AG04450 (cell line): ENCODE measurements around the gene NUBP1. TPM values are rescaled to one million over a fixed set of nuclear protein-coding genes. Genes with fewer than 3 reads are reported as not detected.

Source experiments
- CTCF ChIA-PET: fragments of 300-600, 350-600 bp; formaldehyde crosslinking; extraction: SDS; loops from one replicate; lab custom pipeline; 2022; ENCODE audit warnings: antibody characterized with exemption, inconsistent platforms; lab: Charles Lee
- POLR2A ChIA-PET: fragments of 350-600 bp; formaldehyde crosslinking; extraction: SDS; loops from one replicate; lab custom pipeline; 2021; ENCODE audit warnings: antibody characterized with exemption, inconsistent platforms; lab: Yijun Ruan, JAX
- DNase-seq: peaks from one replicate; pipeline ENCODE4 v3.0.0-alpha.2; 2011; ENCODE audit warnings: low read depth, low spot score
- H3K27ac ChIP-seq: one replicate; pipeline ENCODE4 v1.5.1; 2012; ENCODE audit warnings: low read depth, low read length, control low read depth
- H3K27me3 ChIP-seq: one replicate; pipeline ENCODE4 v1.6.0; 2012; ENCODE audit warnings: low read length; ENCODE audit not compliant: control insufficient read depth, insufficient read depth
- H3K4me3 ChIP-seq: 2 replicates; pipeline ENCODE4 v1.5.1; 2011; ENCODE audit warnings: mild to moderate bottlenecking, low read depth, low read length, control low read depth
- H3K9me3 ChIP-seq: 2 replicates; pipeline ENCODE4 v1.5.1; 2012; ENCODE audit warnings: low read length; ENCODE audit not compliant: control insufficient read depth, insufficient read depth
- polyA plus RNA-seq: library from polyadenylated mRNA; depleted of rRNA; stranded (reverse); fragments of >200 nt; gene quantifications from 2 replicates; pipeline ENCODE4 v1.2.3, GENCODE V29; 2011
- TF ChIP-seq, protein P1 (sequence below): IDR thresholded peaks from 2 replicates; pipeline ENCODE4 v1.5.1; 2011; ENCODE audit warnings: low read depth, low read length, control low read depth, inconsistent platforms

Gene NUBP1
- polyA plus RNA-seq, 1 experiment = 23.0 TPM

DNA sequence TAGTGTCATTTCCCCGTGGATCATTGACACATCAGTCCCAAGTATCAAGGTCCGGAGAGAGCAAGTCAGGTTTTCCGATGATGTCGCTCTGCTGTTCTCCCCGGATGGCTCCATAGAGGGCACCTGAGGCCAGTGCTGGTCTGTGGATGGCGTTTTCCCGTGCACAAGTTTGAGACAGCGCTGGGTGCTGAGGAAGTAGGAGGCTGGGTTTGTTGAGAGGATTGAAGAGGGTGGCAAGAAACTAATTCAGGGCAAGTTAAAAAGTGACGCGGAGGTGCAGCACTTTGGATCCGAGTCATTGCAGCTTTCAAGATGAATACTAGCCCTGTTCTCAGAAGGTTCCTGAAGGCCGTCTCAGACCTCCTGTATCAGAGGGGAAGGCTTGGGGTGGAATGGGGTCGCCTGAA lies 7.7 kb downstream of the NUBP1 start:
- DNase-seq = no peak
- Histone ChIP-seq H3K27ac (no peak overlapping the region), H3K9me3 (no peaks in the 10 kb centered on the region), H3K27me3 (no peaks in the 10 kb centered on the region), H3K4me3 (no peak overlapping the region)
- TF ChIP-seq, protein P1, sequence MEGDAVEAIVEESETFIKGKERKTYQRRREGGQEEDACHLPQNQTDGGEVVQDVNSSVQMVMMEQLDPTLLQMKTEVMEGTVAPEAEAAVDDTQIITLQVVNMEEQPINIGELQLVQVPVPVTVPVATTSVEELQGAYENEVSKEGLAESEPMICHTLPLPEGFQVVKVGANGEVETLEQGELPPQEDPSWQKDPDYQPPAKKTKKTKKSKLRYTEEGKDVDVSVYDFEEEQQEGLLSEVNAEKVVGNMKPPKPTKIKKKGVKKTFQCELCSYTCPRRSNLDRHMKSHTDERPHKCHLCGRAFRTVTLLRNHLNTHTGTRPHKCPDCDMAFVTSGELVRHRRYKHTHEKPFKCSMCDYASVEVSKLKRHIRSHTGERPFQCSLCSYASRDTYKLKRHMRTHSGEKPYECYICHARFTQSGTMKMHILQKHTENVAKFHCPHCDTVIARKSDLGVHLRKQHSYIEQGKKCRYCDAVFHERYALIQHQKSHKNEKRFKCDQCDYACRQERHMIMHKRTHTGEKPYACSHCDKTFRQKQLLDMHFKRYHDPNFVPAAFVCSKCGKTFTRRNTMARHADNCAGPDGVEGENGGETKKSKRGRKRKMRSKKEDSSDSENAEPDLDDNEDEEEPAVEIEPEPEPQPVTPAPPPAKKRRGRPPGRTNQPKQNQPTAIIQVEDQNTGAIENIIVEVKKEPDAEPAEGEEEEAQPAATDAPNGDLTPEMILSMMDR = no peak
- CTCF ChIA-PET = interaction anchor here (0.6 to 5.3 kb wide), 3 partner anchors 167 to 1453 kb away, joined by 3 to 23 read pairs (median 4); no protein-coding TSS in a partner anchor
- POLR2A ChIA-PET = interaction anchor here (0.6 kb wide), 1 partner anchor 171 kb away, joined by 3 read pairs; no protein-coding TSS in a partner anchor

DNA sequence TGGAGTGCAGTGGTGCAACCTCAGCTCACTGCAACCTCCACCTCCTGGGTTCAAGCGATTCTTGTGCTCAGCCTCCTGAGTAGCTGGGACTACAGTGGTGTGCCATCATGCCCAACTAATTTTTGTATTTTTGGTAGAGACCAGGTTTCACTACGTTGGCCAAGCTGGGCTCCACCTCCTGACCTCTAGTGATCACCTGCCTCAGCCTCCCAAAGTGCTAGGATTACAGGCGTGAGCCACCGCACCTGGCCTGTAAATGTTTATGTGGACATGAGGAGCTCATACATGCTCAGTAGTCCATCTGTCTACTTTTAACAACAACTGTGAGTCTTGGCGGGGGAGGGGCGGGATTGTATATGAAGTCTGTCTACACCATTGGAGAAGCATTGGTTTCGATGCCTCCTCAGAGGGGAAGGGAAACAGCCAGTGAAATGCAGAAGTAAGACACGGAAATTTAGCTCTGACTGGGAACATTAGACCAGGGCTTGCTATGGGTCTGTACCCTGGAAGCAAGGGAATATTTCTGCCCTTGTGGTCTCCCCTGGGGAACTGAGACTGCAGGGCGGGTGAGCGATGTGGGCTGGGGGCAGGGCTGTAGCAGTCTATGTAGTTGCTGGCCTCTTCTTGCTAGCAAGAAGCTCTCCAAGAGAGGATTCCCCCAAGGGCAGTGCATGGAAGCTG lies 9.3 kb downstream of the NUBP1 start:
- no peak for DNase-seq
- TF ChIP-seq, protein P1 = no peak
- H3K9me3 ChIP-seq = no peaks in the 10 kb centered on the region
- ChIA-PET CTCF (interaction anchor here (1.5 to 2.0 kb wide), 2 partner anchors 166 to 238 kb away, joined by 4 read pairs; no protein-coding TSS in a partner anchor), POLR2A (no interaction called here)
- no peak overlapping the region for H3K27ac ChIP-seq
- no peaks in the 10 kb centered on the region for H3K27me3 ChIP-seq
- H3K4me3 ChIP-seq = no peak overlapping the region

DNA sequence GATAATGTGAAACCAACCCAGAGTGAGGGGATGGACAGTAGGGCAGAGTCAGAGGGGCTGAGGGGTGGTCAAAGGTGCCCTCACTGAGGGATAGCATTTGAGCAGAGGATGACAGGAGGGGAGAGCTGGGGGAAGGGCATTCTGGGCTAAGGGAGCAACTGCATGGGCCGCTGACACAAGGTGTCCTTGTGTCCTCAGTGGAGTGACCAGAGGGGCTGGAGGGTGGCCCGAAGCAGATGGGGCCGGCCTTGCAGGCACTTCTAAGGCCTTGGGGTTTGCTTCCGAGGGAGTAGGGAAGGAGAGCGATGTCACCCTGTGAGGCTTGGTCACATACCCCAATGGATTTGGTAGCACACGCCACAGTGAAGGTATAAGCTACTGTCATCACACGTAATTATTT lies 10.0 kb downstream of the NUBP1 start:
- Histone ChIP-seq H3K27ac (no peak overlapping the region), H3K4me3 (no peak overlapping the region), H3K9me3 (no peaks in the 10 kb centered on the region), H3K27me3 (no peaks in the 10 kb centered on the region)
- POLR2A ChIA-PET = interaction anchor here (0.6 to 3.7 kb wide), 2 partner anchors 10 to 140 kb away, joined by 7 to 10 read pairs; partner anchors contain the start of gene NUBP1
- DNase-seq = no peak
- TF ChIP-seq, protein P1 = no peak
- CTCF ChIA-PET = interaction anchor here (2.0 kb wide), 1 partner anchor 165 kb away, joined by 4 read pairs; no protein-coding TSS in a partner anchor

DNA sequence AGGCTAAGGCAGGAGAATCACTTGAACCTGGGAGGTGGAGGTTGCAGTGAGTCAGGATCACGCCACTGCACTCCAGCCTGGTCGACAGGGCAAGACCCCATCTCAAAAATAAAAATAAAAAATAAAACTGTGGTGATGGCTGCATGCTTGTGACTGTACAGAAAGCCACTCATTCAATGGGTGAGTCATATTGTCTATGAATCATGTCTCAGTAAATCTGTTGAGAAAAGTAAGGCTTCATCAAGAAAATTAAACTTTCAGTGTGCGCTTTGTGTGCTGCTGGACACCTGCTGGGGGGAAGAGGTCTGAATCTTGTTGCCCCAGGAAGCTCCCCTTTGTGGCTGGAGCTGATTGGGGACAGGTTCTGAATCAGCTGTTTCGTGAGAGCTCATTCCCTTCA lies 11.3 kb downstream of the NUBP1 start:
- ChIA-PET CTCF (interaction anchor here (1.2 kb wide), 1 partner anchor 164 kb away, joined by 4 read pairs; no protein-coding TSS in a partner anchor), POLR2A (interaction anchor here (3.7 kb wide), 1 partner anchor 11 kb away, joined by 10 read pairs; the partner anchor contains the start of gene NUBP1)
- no peak for DNase-seq
- Histone ChIP-seq H3K27ac (no peak overlapping the region), H3K4me3 (no peak overlapping the region), H3K27me3 (no peaks in the 10 kb centered on the region), H3K9me3 (no peaks in the 10 kb centered on the region)
- TF ChIP-seq, protein P1 = no peak

DNA sequence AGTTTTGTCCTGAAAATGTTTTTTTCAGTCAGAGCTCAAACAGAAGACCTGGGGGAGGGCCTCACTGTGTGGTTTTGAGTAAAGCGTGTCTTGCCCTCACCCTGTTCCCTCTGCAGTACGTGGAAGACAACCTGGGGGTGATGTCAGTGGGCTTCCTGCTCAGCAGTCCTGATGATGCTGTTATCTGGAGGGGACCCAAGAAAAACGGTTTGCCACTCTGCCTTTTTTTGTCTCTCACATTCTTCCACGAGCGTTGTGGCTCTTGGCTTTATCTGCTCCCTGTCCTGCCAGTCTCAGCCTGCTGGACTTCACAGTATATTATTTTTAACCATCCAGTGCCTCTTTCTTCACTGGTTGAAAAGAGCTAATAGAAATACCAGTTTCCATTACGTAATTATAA lies 12.9 kb downstream of the NUBP1 start:
- H3K27me3 ChIP-seq = no peaks in the 10 kb centered on the region
- POLR2A ChIA-PET = interaction anchor here (3.7 kb wide), 1 partner anchor 13 kb away, joined by 10 read pairs; the partner anchor contains the start of gene NUBP1
- no peak overlapping the region for H3K4me3 ChIP-seq
- H3K9me3 ChIP-seq = no peaks in the 10 kb centered on the region
- no peak for DNase-seq
- H3K27ac ChIP-seq = no peak overlapping the region
- TF ChIP-seq, protein P1 = no peak
- CTCF ChIA-PET = interaction anchor here (0.6 to 1.3 kb wide), 2 partner anchors 162 to 241 kb away, joined by 3 read pairs; no protein-coding TSS in a partner anchor
